Left colon (tissue), 2 donors: ENCODE data around the gene FBL. TPM values are rescaled to one million over a fixed set of nuclear protein-coding genes. Genes with fewer than 3 reads are reported as not detected.

Experiments
- ATAC-seq: fragments of 200-7000 bp; cut with Tn5 transposase; one replicate; pipeline ENCODE4 v1.9.1; 2020; ENCODE audit warnings: mild to moderate bottlenecking, moderate library complexity
- DNase-seq, 2 donors: peaks; one replicate each; pipeline ENCODE4 v3.0.0-alpha.2; 2020
- intact Hi-C, 2 donors: fragments of 100-400 bp; cut with DNase I in 1 of 2; cut with micrococcal nuclease in 1 of 2; formaldehyde crosslinking; loops; one replicate each; pipeline versions ENCODE4 v1.11.2 to v1.14.0; 2022; cut with DNase I, micrococcal nuclease
- total RNA-seq, 2 donors: library from RNA; stranded (reverse); fragmentation: NEBNext Ultra II Directional; extraction: Animal tissue kit (Norgen Biotek cat#: 25700); gene quantifications; one replicate each; pipeline ENCODE4 v1.2.1, GENCODE V29; 2021
- donor health status: DM: no; HTN: no; CAD: no.
- donor health status: DM: yes; HTN: yes; CAD: no.

FBL gene
- total RNA-seq, 2 donors from 2014 or later, result 128 to 166 TPM

GRCh38 chr19:39848392-39848791 lies 2.2 kb upstream of the FBL start:
- no peak for ATAC-seq
- DNase-seq, result no peak
- intact Hi-C loops, result no loop called here

GRCh38 chr19:39847525-39847924 lies 1.3 kb upstream of the FBL start:
- ATAC-seq (no peak), DNase-seq (no peak)
- intact Hi-C loops, result no loop called here

- DNase-seq (peak in 1 of 2 donors; percentile 41), ATAC-seq (peak; percentile 53)
- intact Hi-C loops, result no loop called here
Measured at GRCh38 chr19:39846678-39847486, 703 bp upstream of the FBL start.

GRCh38 chr19:39845584-39845932 lies 621 bp downstream of the FBL start:
- DNase-seq, result no peak
- ATAC-seq, result peak; percentile 32
- intact Hi-C loops, result no loop called here

- intact Hi-C loops, result no loop called here
- DNase-seq, result no peak
- ATAC-seq, result no peak
Measured at GRCh38 chr19:39845172-39845571, 1.0 kb downstream of the FBL start.

- intact Hi-C loops, result no loop called here
- DNase-seq (no peak), ATAC-seq (no peak)
Measured at GRCh38 chr19:39843919-39844793, 2.0 kb downstream of the FBL start.

GRCh38 chr19:39842693-39843435 lies 3.3 kb downstream of the FBL start:
- DNase-seq (no peak), ATAC-seq (no peak)
- intact Hi-C loops, result no loop called here

- DNase-seq (no peak), ATAC-seq (no peak)
- intact Hi-C loops, result no loop called here
Measured at GRCh38 chr19:39841041-39841440, 5.1 kb downstream of the FBL start.

- intact Hi-C loops, result no loop called here
- ATAC-seq (no peak), DNase-seq (no peak)
Measured at GRCh38 chr19:39840492-39840891, 5.7 kb downstream of the FBL start.

GRCh38 chr19:39839678-39840327 lies 6.4 kb downstream of the FBL start:
- ATAC-seq, result no peak
- DNase-seq, result no peak
- intact Hi-C loops, result no loop called here

GRCh38 chr19:39838569-39838968 lies 7.6 kb downstream of the FBL start:
- no peak for DNase-seq
- ATAC-seq, result no peak
- intact Hi-C loops, result no loop called here

GRCh38 chr19:39837978-39838377 lies 8.2 kb downstream of the FBL start:
- ATAC-seq, result no peak
- DNase-seq, result no peak
- intact Hi-C loops, result no loop called here

GRCh38 chr19:39834287-39834841 lies 11.8 kb downstream of the FBL start:
- ATAC-seq, result no peak
- DNase-seq, result no peak
- intact Hi-C loops, result no loop called here

- intact Hi-C loops, result no loop called here
- peak; percentile 93 for ATAC-seq
- DNase-seq, result peak; percentile 98
Measured at GRCh38 chr19:39833464-39834286, 12.5 kb downstream of the FBL start, which contains the start of gene DYRK1B. DYRK1B (minus strand) TSS chr19:39834162; CDS start chr19:39831867, 2,295 bp downstream.

GRCh38 chr19:39833160-39833463 lies 13.1 kb downstream of the FBL start:
- peak; percentile 21 for ATAC-seq
- intact Hi-C loops, result no loop called here
- no peak for DNase-seq

GRCh38 chr19:39832341-39833083 lies 13.7 kb downstream of the FBL start:
- DNase-seq (no peak), ATAC-seq (no peak)
- intact Hi-C loops, result no loop called here

GRCh38 chr19:39831679-39832078 lies 14.5 kb downstream of the FBL start:
- DNase-seq (no peak), ATAC-seq (no peak)

More at GRCh38 chr19:39831679-39832078, 14.5 kb downstream of the FBL start:
- intact Hi-C loops, result no loop called here
